Endothelial cell of umbilical vein (primary cell): ENCODE results near the gene FATE1. TPM values are rescaled to one million over a fixed set of nuclear protein-coding genes. Genes with fewer than 3 reads are reported as not detected.

Experiments used
- BruUV-seq: library from RNA; stranded (reverse); fragments of 400-500 nt; replicated peaks from 2 replicates; lab custom pipeline; 2021; lab: Mats Ljungman, UMichigan
- CTCF ChIA-PET: fragments of 300-600, 350-600 bp; sonication (Branson Sonifier 250); formaldehyde crosslinking; loops from one replicate; lab custom pipeline; 2021; ENCODE audit warnings: antibody characterized with exemption, inconsistent platforms; lab: Charles Lee
- POLR2A ChIA-PET: fragments of 300-600, 350-600 bp; sonication (Branson Sonifier 250); formaldehyde crosslinking; loops from one replicate; lab custom pipeline; 2021; ENCODE audit warnings: antibody characterized with exemption, inconsistent platforms; lab: Charles Lee
- DNase-seq: peaks from one replicate; pipeline ENCODE4 v3.0.0-alpha.2; 2011; ENCODE audit warnings: low read depth, low spot score
- FAIRE-seq: peaks from 2 replicates; lab custom pipeline; 2011; peaks lifted over from hg19 to GRCh38; lab: Jason Lieb, UNC
- H2AFZ ChIP-seq: 2 replicates; pipeline ENCODE4 v1.6.0; 2012; ENCODE audit warnings: low read depth, low read length, control low read depth, inconsistent platforms
- H3K27ac ChIP-seq: 2 replicates; pipeline ENCODE4 v1.5.1; 2011; ENCODE audit warnings: low read depth, mild to moderate bottlenecking, control low read depth, low read length, moderate library complexity; ENCODE audit not compliant: insufficient read depth
- H3K27me3 ChIP-seq, 2 experiments: 2 replicates each; pipeline versions ENCODE4 v1.6.0 to v1.6.1; 2011; ENCODE audit warnings: low read length in 2 of 2, mixed read lengths in 1 of 2; ENCODE audit not compliant: control insufficient read depth in 2 of 2, insufficient read depth in 2 of 2
- H3K36me3 ChIP-seq, 2 experiments: 2 replicates in 1 of 2; 3 replicates in 1 of 2; pipeline ENCODE4 v1.5.1; 2011; ENCODE audit warnings: low read length in 2 of 2, mild to moderate bottlenecking in 1 of 2, moderate library complexity in 1 of 2; ENCODE audit not compliant: control insufficient read depth in 2 of 2, insufficient read depth in 2 of 2; ENCODE audit errors: extremely low read depth in 1 of 2
- H3K4me1 ChIP-seq: 3 replicates; pipeline ENCODE4 v1.5.1; 2011; ENCODE audit warnings: mild to moderate bottlenecking, low read length; ENCODE audit not compliant: control insufficient read depth, insufficient read depth; ENCODE audit errors: extremely low read depth
- H3K4me2 ChIP-seq: 2 replicates; pipeline ENCODE4 v1.6.1; 2011; ENCODE audit warnings: low read length, control low read depth, mixed read lengths; ENCODE audit not compliant: insufficient read depth
- H3K4me3 ChIP-seq, 3 experiments: fragments of 200-600 bp in 1 of 3; sonication (generic), shearing (Covaris generic) in 1 of 3; replicated peaks in 1 of 3; 2 replicates each; pipeline ENCODE4 v1.5.1; 2011 to 2016; ENCODE audit warnings: control low read depth in 3 of 3, low read length in 3 of 3, mild to moderate bottlenecking in 2 of 3, inconsistent platforms in 1 of 3, low read depth in 1 of 3, moderate library complexity in 1 of 3; ENCODE audit not compliant: insufficient read depth in 1 of 3
- H3K79me2 ChIP-seq: 2 replicates; pipeline ENCODE4 v1.6.0; 2012; ENCODE audit warnings: low read length, inconsistent platforms; ENCODE audit not compliant: control insufficient read depth, insufficient read depth
- H3K9ac ChIP-seq: replicated peaks from 2 replicates; pipeline ENCODE3; 2011; ENCODE audit warnings: low read length, control low read depth; ENCODE audit not compliant: insufficient read depth; ENCODE audit errors: extremely low read depth
- H3K9me1 ChIP-seq: replicated peaks from 3 replicates; pipeline ENCODE4 v1.6.0; 2011; ENCODE audit warnings: mild to moderate bottlenecking, low read length; ENCODE audit not compliant: control insufficient read depth, insufficient read depth; ENCODE audit errors: extremely low read depth
- H3K9me3 ChIP-seq: replicated peaks from 2 replicates; pipeline ENCODE4 v1.5.1; 2012; ENCODE audit warnings: low read length, inconsistent platforms; ENCODE audit not compliant: control insufficient read depth, insufficient read depth
- H4K20me1 ChIP-seq: replicated peaks from 2 replicates; pipeline ENCODE3; 2011; ENCODE audit warnings: mild to moderate bottlenecking, low read length; ENCODE audit not compliant: control insufficient read depth, insufficient read depth; ENCODE audit errors: extremely low read depth
- EZH2 ChIP-seq: IDR thresholded peaks from 2 replicates; pipeline ENCODE4 v1.6.1; 2012; ENCODE audit warnings: borderline replicate concordance, low read depth, mild to moderate bottlenecking, moderate library complexity, low read length, inconsistent platforms; ENCODE audit not compliant: severe bottlenecking
- FOS ChIP-seq: IDR thresholded peaks from 2 replicates; pipeline ENCODE4 v1.6.1; 2011; ENCODE audit warnings: mild to moderate bottlenecking, low read length, moderate library complexity, borderline replicate concordance; ENCODE audit not compliant: insufficient read depth
- GATA2 ChIP-seq: IDR thresholded peaks from 2 replicates; pipeline ENCODE4 v1.7.0; 2011; ENCODE audit warnings: low read depth, mild to moderate bottlenecking, moderate library complexity, mixed read lengths, low read length; ENCODE audit not compliant: insufficient read length, insufficient read depth
- JUN ChIP-seq: IDR thresholded peaks from 2 replicates; pipeline ENCODE4 v1.6.1; 2011; ENCODE audit warnings: borderline replicate concordance, low read depth; ENCODE audit not compliant: insufficient read length, insufficient read depth
- MYC ChIP-seq: IDR thresholded peaks from one replicate; pipeline ENCODE4 v1.6.1; 2011; ENCODE audit warnings: mild to moderate bottlenecking, low read depth, low read length
- POLR2A ChIP-seq: IDR thresholded peaks from 2 replicates; pipeline ENCODE4 v1.6.1; 2012; ENCODE audit warnings: low read depth, mild to moderate bottlenecking, control low read depth, low read length
- POLR2AphosphoS5 ChIP-seq: IDR thresholded peaks from 2 replicates; pipeline ENCODE4 v1.6.1; 2012; ENCODE audit warnings: low read depth, mild to moderate bottlenecking, control low read depth, low read length, moderate library complexity; ENCODE audit not compliant: insufficient read depth
- dilution Hi-C: fragments of 300-500 bp; cut with MboI; formaldehyde crosslinking; loops from one replicate; pipeline ENCODE4 v1.15.0; 2019; ENCODE audit warnings: low sequenced_read_pairs; ENCODE audit not compliant: extremely low pct_ligation_motif_present
- intact Hi-C: fragments of 100-400 bp; cut with micrococcal nuclease; formaldehyde crosslinking; loops from one replicate; pipeline ENCODE4 v1.10.0; 2022
- polyA plus RNA-seq, 4 experiments: library from polyadenylated mRNA; depleted of rRNA in 3 of 4; stranded (reverse) in 3 of 4; unstranded in 1 of 4; fragments of >200 nt; gene quantifications; 2 replicates each; pipeline versions ENCODE4 v1.2.1 to v1.2.3, GENCODE V29; 2011 to 2012; ENCODE audit warnings: missing spikeins in 1 of 4
- total RNA-seq: library from RNA; stranded (reverse); gene quantifications from 2 replicates; pipeline ENCODE4 v1.2.3, GENCODE V29; 2021
- TF ChIP-seq, protein P1 (sequence below), 2 donors: IDR thresholded peaks; 1 replicate in 1 of 2; 2 replicates in 1 of 2; pipeline ENCODE4 v1.5.1; 2011; ENCODE audit warnings: low read length in 2 of 2, mild to moderate bottlenecking in 2 of 2, moderate library complexity in 2 of 2, control low read depth in 1 of 2, inconsistent platforms in 1 of 2, low read depth in 1 of 2; ENCODE audit not compliant: insufficient read depth in 1 of 2; ENCODE audit errors: extremely low read depth in 1 of 2
- TF ChIP-seq, protein P2 (sequence below): IDR thresholded peaks from 2 replicates; pipeline ENCODE4 v1.6.1; 2011; ENCODE audit not compliant: insufficient read depth, insufficient read length

FATE1 gene
- total and polyA plus RNA-seq, 2 donors (not counting 3 experiments of a cell fraction or from before 2014, with no cell fraction given), result not detected

DNA sequence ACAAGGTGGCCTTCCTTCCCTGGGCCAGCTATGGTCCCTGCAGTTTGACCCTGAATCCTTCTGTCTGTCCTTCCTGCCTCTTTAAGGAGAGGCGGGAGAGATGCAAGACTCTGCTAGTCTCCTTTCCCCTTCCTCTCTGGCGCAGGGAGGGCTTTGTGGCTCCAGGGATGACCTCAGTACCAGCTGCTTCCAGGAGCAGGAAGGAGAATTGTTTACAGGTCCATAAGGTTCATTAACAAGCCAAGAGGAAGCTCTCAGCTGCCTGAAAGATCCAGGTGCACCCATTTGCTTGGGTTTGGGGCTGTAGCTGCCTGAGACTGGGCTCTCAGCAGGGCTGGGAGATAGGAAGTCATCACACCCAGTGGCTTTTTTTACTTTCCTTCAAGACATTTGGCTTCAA is 4.0 kb upstream of the FATE1 start:
- ChIA-PET CTCF (interaction anchor here (0.9 kb wide), 1 partner anchor 921 kb away, joined by 3 read pairs; no protein-coding TSS in a partner anchor), POLR2A (no interaction called here)
- no peak overlapping the region for H3K4me2 ChIP-seq
- no peaks in the 10 kb centered on the region for H4K20me1 ChIP-seq
- DNase-seq (peak; percentile 1), FAIRE-seq (no peak)
- intact Hi-C loops (no loop called here), dilution Hi-C loops (no loop called here)
- no peaks in the 10 kb centered on the region for H3K27me3 ChIP-seq
- H3K79me2 ChIP-seq, result no peaks in the 10 kb centered on the region
- H3K36me3 ChIP-seq, result no peaks in the 10 kb centered on the region
- no peaks in the 10 kb centered on the region for H3K9me3 ChIP-seq
- no peak overlapping the region for H3K4me3 ChIP-seq
- no peak overlapping the region for H3K9ac ChIP-seq
- no peaks in the 10 kb centered on the region for H3K4me1 ChIP-seq
- no TSS peak for BruUV-seq
- no peak overlapping the region for H2AFZ ChIP-seq
- no peaks in the 10 kb centered on the region for H3K9me1 ChIP-seq
- no peak overlapping the region for H3K27ac ChIP-seq
- no peak for TF ChIP-seq POLR2A
- TF ChIP-seq JUN, result no peak
- no peak for TF ChIP-seq MYC
- TF ChIP-seq EZH2, result no peak

DNA sequence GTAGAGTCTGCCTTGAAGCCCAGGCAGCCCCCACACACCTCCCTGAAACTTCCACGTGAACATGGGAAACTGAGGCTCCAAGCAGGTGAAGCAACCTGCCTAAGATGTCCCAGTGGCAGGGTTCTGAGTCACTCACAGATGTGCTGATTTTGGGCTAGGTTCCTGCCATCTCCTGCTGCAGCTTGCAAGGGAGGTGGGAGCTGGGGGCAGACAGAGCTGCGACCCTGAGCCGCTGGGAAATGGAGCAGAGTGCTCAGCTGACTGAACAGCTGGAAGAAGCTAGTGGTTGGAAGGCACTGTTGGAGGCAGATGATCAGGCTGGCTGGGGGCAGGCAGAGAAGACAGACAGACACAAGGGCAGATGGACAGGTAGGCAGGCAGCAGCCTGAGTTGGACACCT is 3.6 kb upstream of the FATE1 start:
- ChIA-PET CTCF (interaction anchor here (0.8 to 0.9 kb wide), 2 partner anchors 921 to 1109 kb away, joined by 3 to 5 read pairs; no protein-coding TSS in a partner anchor), POLR2A (no interaction called here)
- H3K4me1 ChIP-seq, result no peaks in the 10 kb centered on the region
- H3K36me3 ChIP-seq, result no peaks in the 10 kb centered on the region
- no peaks in the 10 kb centered on the region for H3K9me1 ChIP-seq
- H3K9me3 ChIP-seq, result no peaks in the 10 kb centered on the region
- dilution Hi-C loops (no loop called here), intact Hi-C loops (no loop called here)
- BruUV-seq, result no TSS peak
- FAIRE-seq, result no peak
- no peaks in the 10 kb centered on the region for H3K79me2 ChIP-seq
- H3K27me3 ChIP-seq, result no peaks in the 10 kb centered on the region
- no peak overlapping the region for H3K9ac ChIP-seq
- H3K4me2 ChIP-seq, result no peak overlapping the region
- no peak overlapping the region for H3K4me3 ChIP-seq
- no peak for DNase-seq
- no peak for TF ChIP-seq MYC
- TF ChIP-seq GATA2, result no peak
- no peak for TF ChIP-seq POLR2AphosphoS5
- TF ChIP-seq, protein P1, sequence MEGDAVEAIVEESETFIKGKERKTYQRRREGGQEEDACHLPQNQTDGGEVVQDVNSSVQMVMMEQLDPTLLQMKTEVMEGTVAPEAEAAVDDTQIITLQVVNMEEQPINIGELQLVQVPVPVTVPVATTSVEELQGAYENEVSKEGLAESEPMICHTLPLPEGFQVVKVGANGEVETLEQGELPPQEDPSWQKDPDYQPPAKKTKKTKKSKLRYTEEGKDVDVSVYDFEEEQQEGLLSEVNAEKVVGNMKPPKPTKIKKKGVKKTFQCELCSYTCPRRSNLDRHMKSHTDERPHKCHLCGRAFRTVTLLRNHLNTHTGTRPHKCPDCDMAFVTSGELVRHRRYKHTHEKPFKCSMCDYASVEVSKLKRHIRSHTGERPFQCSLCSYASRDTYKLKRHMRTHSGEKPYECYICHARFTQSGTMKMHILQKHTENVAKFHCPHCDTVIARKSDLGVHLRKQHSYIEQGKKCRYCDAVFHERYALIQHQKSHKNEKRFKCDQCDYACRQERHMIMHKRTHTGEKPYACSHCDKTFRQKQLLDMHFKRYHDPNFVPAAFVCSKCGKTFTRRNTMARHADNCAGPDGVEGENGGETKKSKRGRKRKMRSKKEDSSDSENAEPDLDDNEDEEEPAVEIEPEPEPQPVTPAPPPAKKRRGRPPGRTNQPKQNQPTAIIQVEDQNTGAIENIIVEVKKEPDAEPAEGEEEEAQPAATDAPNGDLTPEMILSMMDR (IDR thresholded peaks at IDR 0.05; ENCODE audit: extremely low read depth in 1 of 2, insufficient read depth in 1 of 2, low read depth in 1 of 2, low read length in 2 of 2), result no peak
- no peak for TF ChIP-seq JUN
- TF ChIP-seq FOS, result no peak
- TF ChIP-seq, protein P2, sequence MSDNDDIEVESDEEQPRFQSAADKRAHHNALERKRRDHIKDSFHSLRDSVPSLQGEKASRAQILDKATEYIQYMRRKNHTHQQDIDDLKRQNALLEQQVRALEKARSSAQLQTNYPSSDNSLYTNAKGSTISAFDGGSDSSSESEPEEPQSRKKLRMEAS, result no peak
- no peak for TF ChIP-seq POLR2A
- no peak for TF ChIP-seq EZH2
- no peaks in the 10 kb centered on the region for H4K20me1 ChIP-seq
- no peak overlapping the region for H3K27ac ChIP-seq
- H2AFZ ChIP-seq, result no peak overlapping the region
